IPS-NIHi11 (cell line): Measurements from ENCODE around the gene IL1RAPL1.
A peak's percentile ranks its signal among the peaks of the same experiment; 100 is the strongest.

Source experiments
- DNase-seq: peaks from one replicate; pipeline ENCODE4 v3.0.0; 2012; ENCODE audit warnings: mixed read lengths, low spot score

The IL1RAPL1 gene

GRCh38 chrX:29431895-29432294 is 844.6 kb downstream of the IL1RAPL1 start:
- DNase-seq, result no peak

- no peak for DNase-seq
Observed at GRCh38 chrX:29432534-29432933, 845.3 kb downstream of the IL1RAPL1 start.

GRCh38 chrX:29434939-29435338 is 847.7 kb downstream of the IL1RAPL1 start:
- no peak for DNase-seq

GRCh38 chrX:29435396-29435795 is 848.1 kb downstream of the IL1RAPL1 start:
- DNase-seq, result no peak

- DNase-seq, result no peak
Observed at GRCh38 chrX:29447867-29448266, 860.6 kb downstream of the IL1RAPL1 start.

GRCh38 chrX:29453333-29453732 is 866.1 kb downstream of the IL1RAPL1 start:
- no peak for DNase-seq

- no peak for DNase-seq
Observed at GRCh38 chrX:29455702-29456101, 868.5 kb downstream of the IL1RAPL1 start.

GRCh38 chrX:29461039-29461438 is 873.8 kb downstream of the IL1RAPL1 start:
- DNase-seq, result no peak

- DNase-seq, result no peak
Observed at GRCh38 chrX:29466456-29466855, 879.2 kb downstream of the IL1RAPL1 start.

- no peak for DNase-seq
Observed at GRCh38 chrX:29468911-29469494, 881.8 kb downstream of the IL1RAPL1 start.

GRCh38 chrX:29470030-29470429 is 882.8 kb downstream of the IL1RAPL1 start:
- no peak for DNase-seq

GRCh38 chrX:29471829-29472228 is 884.6 kb downstream of the IL1RAPL1 start:
- no peak for DNase-seq

GRCh38 chrX:29477878-29478277 is 890.6 kb downstream of the IL1RAPL1 start:
- DNase-seq, result no peak

- peak; percentile 53 for DNase-seq
Observed at GRCh38 chrX:29478336-29479069, 891.3 kb downstream of the IL1RAPL1 start.

- no peak for DNase-seq
Observed at GRCh38 chrX:29487214-29487613, 900.0 kb downstream of the IL1RAPL1 start.

- DNase-seq, result no peak
Observed at GRCh38 chrX:29487714-29488113, 900.5 kb downstream of the IL1RAPL1 start.

GRCh38 chrX:29488919-29489318 is 901.7 kb downstream of the IL1RAPL1 start:
- DNase-seq, result no peak

GRCh38 chrX:29490606-29491005 is 903.4 kb downstream of the IL1RAPL1 start:
- DNase-seq, result no peak

GRCh38 chrX:29491659-29492058 is 904.4 kb downstream of the IL1RAPL1 start:
- DNase-seq, result no peak

- no peak for DNase-seq
Observed at GRCh38 chrX:29496636-29497180, 909.5 kb downstream of the IL1RAPL1 start.

GRCh38 chrX:29506729-29507128 is 919.5 kb downstream of the IL1RAPL1 start:
- DNase-seq, result no peak

GRCh38 chrX:29518100-29518499 is 930.9 kb downstream of the IL1RAPL1 start:
- no peak for DNase-seq

GRCh38 chrX:29528281-29528680 is 941.0 kb downstream of the IL1RAPL1 start:
- no peak for DNase-seq

- DNase-seq, result no peak
Observed at GRCh38 chrX:29530501-29530900, 943.3 kb downstream of the IL1RAPL1 start.
